GM21423 (cell line): ENCODE data around the gene ADAP1.
"Not testable (repeated sequence)": the region's sequence is repeated elsewhere in the genome, so short reads cannot be mapped to it uniquely, and the experiment has no call there.

ENCODE experiments used
- ATAC-seq: cut with Tn5 transposase; IDR thresholded peaks from one replicate; pipeline ENCODE4 v1.9.1; 2021; ENCODE audit warnings: mild to moderate bottlenecking, moderate library complexity; ENCODE audit not compliant: unreplicated experiment

Gene ADAP1

GRCh38 chr7:943793-944192 is 10.7 kb downstream of the ADAP1 start:
- not testable (repeated sequence) for ATAC-seq

GRCh38 chr7:940599-941408 is 13.7 kb downstream of the ADAP1 start:
- ATAC-seq, result no peak

- no peak for ATAC-seq
Measured at GRCh38 chr7:939843-940242, 14.6 kb downstream of the ADAP1 start.

DNA sequence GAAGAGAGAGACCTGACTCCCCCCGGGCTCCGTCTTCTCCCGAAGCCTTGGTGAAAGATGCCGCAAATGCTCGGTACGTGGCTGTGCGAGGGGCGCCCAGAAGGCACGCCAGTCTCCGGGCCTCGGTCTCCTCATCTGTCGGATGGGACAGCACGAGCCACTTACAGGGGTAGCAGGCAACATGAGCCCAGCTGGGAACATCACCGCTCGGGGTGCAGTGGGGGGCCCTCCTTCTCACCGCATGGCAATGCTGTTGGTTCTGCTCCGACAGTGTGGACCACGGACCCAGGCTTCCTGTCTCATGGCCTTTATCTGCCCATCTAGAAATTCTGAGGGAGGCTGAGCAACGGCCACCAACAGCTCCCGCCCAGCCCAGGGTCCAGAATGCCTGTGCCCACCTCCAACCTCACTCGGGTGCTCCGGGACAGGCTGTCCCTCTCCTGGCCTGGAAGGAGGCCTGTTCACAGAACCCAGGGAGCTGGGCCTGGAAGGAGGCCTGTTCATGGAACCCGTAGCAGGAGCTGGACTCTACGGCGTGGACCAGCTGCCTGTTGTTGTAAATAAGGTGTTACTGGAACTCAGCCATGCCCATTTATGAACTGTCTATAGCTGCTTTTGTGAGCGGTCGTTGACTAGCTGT is 15.8 kb downstream of the ADAP1 start:
- no peak for ATAC-seq

GRCh38 chr7:937856-938484 is 16.5 kb downstream of the ADAP1 start:
- ATAC-seq, result no peak

DNA sequence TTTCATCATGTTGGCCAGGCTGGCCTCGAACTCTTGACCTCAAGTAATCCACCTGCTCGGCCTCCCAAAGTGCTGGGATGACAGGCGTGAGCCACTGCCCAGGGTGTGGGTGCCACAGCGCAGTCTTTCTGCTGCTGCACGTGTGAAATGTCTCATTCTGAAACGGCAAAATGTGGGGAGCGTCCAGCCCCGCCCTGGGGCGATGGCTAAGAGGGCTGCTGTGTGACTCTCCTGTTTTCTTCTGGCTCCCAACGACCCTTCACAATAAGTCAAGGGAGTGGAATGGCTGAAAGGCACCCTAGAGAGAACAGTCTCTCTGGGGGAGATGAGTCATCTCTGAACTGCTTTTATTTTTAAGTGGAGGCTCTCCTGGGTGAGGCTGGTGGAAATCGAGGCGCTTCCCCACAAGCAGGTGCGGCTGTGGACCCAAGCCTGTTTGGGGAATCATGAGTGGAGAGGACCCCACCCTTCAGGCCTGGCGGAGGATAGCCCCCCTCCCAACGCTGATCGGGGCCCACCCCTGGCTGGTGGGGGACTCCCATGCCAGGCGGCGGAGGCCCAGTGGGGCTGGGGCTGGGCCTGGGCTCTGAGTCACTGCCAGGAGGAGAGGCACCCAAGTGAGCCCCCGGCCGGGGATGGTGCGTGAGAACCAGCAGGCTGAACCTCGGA is 18.0 kb downstream of the ADAP1 start:
- peak; percentile 76 for ATAC-seq

DNA sequence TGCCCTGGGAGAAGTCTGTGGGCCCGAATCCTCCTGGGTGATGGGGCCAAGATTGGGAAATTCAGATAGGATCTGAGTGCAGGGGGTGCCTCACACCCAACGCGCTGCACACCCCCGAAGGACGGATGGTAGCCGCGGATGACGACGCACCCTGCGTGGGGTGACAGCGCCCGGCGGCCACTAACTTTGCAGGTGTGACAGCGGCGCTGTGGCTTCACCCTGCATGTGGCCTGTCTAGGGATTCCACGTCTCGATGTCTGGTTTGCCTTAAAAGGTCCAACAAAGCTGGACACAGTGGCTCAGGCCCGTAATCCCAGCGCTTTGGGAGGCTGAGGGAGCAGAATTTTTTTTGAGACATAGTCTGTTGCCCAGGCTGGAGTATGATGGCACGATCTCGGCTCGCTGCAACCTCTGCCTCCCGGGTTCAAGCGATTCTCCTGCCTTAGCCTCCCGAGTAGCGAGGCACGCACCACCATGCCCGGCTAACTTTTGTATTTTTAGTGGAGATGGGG is 18.6 kb downstream of the ADAP1 start:
- no peak for ATAC-seq

GRCh38 chr7:935164-935873 is 19.2 kb downstream of the ADAP1 start:
- no peak for ATAC-seq

GRCh38 chr7:934469-935163 is 19.9 kb downstream of the ADAP1 start:
- ATAC-seq, result no peak

DNA sequence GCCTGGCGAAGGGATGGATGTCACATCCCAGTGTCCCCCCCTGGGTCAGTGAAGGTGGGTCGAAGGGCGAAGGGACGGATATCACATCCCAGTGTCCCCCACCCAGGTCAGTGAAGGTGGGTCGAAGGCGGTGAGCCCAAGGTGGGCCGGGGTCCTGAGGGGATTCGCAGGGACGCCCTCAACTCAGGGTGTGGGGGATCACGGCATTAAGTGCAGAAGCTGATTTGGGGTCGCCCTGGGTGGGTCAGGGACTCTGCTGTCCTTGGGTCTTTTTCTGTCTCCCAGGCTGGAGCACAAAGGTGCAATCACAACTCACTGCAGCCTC is 21.9 kb downstream of the ADAP1 start:
- no peak for ATAC-seq

DNA sequence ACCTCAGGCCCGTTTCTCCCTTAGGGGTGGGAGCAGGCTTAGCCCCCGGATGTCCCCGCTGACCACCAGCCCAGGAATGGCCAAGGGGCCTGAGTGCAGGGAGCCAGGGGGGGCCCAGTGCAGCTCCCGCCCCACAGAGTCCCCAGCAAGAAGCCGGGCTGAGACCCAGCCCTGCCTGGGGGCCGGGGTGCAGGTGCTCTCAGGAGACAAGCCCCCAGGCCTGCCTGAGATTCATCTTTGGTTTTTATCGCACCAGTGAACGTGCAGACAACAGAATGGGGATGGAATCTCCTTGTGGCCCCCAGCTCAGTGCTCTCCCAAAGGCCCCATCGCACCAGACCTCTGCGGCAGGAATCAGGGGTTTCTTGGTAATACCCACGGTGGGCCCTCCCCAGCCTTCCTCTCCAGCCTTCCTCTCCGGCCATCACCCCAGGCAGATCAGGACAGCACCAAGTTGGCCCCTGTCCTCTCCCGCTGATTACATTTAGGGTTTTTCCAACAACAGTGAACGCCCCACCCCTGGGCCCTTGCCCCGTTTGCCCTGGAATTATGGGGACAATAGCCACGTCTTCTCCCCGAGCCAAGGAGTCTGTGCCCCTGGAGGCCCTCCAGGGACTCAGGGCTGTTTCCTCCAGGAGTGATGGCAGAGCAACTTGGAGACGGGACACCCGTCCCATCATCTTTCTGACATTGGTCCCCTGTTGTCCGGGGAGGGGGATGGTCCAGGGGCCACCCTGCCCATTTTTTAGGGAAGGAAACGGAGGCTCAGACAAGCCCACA is 22.4 kb downstream of the ADAP1 start:
- ATAC-seq, result no peak

DNA sequence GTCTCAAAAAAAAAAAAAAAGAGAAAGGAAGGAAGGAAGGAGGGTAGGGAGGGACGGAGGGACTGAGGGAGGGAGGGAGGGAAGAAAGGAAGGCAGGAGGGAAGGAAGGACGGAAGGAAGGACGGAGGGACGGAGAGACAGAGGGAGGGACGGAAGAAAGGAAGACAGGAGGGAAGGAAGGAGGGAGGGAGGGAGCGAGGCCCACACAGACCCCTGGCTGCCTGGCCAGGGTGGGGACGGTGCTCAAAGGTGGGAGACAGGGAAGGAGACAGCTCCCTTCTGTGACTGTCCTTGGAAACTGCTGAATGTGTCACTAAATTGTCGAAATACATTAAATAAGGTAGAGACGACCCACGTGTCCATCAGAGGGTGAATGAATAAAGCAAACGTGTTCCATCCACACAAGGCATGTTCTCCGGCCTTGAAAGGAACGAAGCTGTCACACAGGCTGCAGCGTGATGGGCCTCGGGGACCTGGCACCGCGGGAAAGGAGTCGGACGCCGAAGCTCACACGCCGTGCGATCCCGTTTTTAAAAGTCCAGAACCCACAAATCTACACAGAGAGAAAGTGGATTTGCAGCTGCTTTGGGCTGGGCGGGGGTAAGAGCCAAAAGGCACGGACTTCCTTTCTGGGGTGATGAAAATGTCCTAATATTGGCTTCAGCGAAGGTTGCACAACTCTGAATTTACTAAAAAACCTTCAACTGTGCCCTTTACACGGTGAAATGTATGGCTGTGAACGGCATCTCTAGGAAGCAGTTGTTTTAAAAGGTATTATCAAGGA is 23.3 kb downstream of the ADAP1 start:
- ATAC-seq, result no peak

DNA sequence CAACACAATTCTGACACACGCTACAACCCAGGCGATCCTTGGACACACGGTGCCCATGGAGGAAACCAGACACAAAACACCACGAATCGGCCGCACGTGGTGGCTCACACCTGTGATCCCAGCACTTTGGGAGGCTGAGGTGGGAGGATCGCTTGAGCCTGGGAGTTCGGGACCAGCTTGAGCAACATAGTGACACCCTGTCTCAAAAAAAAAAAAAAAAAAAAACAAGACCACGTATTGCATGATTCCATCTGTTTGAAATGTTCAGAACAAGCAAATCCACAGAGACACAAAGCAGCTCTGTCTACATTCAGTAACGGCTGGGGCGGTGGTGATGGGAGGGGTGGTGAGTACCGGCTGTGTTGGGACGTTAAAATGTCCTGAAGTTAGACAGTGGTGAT is 25.2 kb downstream of the ADAP1 start:
- no peak for ATAC-seq

DNA sequence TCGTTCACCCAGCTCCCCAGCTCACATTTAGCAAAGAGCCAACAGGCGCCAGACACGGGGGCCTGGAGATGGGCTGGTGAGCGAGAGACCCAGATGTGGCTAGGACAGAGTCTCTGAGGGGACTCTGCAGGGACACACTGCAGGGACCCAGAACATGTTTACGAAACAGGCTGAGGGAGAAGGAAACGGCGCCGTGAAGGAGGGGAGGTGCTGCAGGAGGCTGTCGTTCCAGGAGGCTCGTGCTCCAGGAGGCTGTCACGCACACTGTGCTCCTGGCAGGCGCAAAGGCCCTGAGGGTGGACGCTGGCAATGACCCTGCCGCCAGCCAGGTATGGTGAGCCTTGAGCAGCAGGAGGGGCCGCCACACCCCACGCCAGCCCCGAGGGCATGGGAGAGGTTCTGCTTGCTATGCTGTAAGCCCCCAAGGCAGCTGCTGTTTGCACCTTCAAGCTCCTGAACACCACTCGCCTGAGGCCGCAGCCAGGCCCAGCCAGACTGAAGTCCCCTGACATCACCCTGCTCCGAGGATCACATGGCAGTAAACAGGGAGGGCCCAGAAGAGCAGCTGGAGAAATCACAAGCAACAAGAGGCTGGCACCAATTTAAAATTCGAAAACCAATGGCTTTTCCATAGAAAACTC is 27.3 kb downstream of the ADAP1 start:
- no peak for ATAC-seq

- ATAC-seq, result no peak
Measured at GRCh38 chr7:926061-927030, 28.1 kb downstream of the ADAP1 start.

DNA sequence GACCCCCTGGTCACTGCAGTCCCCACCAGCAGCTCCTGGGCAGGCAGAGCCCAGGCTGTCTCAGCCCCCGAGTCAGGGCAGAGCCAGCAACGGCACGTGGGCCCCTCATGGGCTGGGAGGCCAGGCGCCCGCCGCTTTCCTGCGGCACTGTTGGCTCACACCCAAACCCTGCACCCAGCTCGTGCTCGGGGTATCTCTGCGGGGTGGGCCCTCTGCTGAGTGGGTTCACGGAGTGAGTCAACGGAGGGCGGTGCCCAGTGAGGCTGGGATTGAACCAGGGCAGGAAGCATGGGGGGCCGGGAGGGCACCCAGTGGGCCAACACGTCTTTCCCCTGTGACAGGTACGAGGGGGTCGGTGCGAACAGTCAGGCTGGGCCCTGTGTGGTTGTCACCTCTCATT is 28.9 kb downstream of the ADAP1 start:
- ATAC-seq, result no peak
